ENCODE data around the gene MAS1L. TPM values are rescaled to one million over a fixed set of nuclear protein-coding genes. Genes with fewer than 3 reads are reported as not detected.
A peak's percentile ranks its signal among the peaks of the same experiment; 100 is the strongest.

The MAS1L gene
- total RNA-seq, 1 experiment from 2014 or later = not detected

DNA sequence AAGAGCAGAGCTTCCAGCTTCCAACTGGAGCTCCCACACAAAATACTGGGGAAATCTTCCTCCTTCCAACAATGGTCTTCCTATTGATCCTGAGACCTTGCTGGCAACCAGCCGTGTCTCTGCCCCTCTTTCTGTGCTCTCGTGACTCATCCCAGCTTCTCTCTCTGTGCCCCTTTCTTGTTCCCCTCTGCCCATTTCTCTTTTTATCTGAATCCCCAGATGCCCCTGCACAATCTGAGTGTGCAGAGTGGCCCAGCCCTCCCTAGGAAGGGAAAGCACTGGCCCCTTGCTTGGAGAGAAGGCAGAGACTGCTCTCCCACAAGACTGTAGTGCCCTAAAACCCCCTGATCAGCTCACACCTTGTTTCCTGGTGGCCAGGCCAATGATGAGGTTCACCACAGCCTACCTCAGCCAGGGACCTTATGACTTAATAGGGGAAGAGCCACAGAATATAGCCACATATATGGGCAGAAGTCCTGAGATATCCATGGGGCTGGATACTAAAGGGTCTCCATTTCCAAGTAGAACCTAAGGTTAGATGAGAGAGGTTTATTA is 23.1 kb upstream of the MAS1L start:
- DNase-seq (ENCODE audit: low read depth) = no peak

- DNase-seq (ENCODE audit: low read depth) = no peak
Measured at GRCh38 chr6:29510202-29510601, 22.4 kb upstream of the MAS1L start.

- DNase-seq (ENCODE audit: low read depth) = no peak
Measured at GRCh38 chr6:29509711-29510110, 22.0 kb upstream of the MAS1L start.

DNA sequence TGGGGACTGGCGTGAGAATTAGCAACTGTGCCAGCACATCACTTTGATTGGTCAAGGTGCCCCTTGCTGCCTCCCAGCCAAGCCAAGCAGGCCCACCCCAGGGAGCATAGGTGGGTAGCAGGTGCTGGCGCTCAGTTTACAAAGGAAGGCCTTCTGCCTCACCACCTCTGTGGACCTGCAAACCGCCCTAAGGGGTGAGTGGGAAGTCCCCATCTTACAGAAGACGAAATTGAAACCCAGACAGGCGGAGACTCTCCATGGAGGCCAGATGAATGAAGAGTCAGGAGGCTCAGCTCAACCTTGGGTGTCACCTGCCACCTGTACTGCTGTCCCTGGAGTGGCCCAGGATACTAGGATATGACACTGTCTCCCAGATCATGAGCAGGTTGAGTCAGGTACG is 21.5 kb upstream of the MAS1L start:
- no peak for DNase-seq (ENCODE audit: low read depth)

DNA sequence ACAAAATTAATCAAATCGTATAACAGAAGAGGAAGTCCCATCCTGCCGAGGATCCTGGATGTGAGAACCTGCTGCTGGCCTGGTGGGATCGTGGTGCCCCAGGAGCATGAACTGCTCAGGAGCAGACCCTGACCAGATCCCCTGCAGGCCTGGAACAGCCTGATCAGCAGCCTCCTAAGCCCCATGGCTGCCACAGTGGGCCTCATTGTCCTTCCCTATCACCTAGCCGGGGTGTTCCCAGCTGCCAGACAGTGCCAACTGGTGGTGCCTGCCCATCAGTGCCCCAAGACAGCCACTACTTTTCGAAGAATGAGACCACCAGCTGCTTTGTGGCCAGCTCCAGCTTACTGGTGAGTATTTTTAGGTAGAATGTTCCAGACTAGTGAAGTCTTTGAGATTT is 19.6 kb upstream of the MAS1L start:
- no peak for DNase-seq (ENCODE audit: low read depth)

DNA sequence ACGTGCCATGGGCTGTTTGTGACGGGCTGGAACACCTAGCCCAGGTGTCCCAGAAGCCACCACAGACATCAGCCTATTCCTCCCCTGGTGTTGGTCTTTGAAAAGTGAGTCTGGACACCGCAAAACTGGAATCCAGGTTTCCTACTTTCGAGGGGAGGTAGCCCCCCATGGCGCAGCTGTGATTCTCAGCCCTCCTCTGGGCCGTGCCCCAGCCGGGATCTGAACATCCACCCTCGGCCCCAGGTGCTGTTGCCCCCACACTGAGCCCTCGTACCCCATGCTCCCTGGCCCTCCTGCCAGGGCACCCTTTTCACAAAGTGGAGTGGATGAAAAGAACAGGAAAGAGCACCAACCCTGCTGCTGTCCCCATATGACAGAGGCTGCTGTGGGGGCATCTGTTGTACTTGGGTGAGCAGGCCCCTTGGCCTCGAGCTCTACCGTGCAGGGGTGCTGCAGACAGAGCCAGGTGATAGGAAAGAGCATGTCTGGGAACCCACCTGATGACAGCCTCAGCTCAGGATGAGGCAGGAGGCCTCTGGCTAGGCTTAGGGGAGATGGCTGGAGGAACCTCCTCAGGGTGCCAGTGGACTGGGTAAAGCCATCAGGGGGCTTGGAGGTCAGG is 18.8 kb upstream of the MAS1L start:
- no peak for DNase-seq (ENCODE audit: low read depth)

DNA sequence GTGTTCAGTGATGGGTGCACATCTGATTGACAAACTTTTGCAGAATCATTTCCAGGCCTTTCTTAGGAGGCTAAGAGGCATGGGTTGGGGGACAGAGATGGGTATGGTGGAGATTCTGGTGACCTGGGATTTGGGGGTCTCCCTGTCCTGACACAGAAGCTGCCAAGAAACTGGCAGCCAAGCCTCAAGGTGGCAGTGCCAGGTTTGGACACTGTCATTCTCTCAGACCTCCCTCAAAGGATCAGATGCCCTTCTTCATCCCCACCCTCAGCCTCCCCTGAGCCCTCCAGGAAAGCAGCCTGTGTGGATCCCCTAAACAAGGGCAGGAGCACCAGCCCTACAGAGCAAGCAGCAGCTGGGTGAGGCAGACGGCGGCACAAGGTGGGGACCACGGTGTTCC is 18.1 kb upstream of the MAS1L start:
- no peak for DNase-seq (ENCODE audit: low read depth)

DNA sequence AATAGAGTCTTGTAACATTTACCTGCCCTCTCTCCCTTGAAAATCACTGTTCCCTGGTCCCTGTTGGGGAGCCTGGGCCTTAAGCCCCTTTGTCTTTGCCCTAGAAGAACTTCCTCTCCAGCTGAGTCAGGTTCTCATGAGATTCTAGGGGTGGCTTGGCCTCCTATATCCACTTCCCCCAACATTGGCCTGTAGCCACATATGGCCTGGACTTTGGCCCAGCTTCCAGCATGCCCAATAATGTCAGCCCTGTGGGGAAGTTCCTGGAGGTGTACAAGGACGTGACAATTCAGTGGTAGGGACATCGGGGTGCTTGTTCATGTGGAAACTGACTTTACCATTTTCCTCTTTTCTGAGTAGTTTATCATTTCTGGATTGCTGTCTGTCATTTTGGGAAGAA is 17.2 kb upstream of the MAS1L start:
- no peak for DNase-seq (ENCODE audit: low read depth)

GRCh38 chr6:29502597-29502996 is 14.8 kb upstream of the MAS1L start:
- peak; percentile 17 for DNase-seq (ENCODE audit: low read depth)

DNA sequence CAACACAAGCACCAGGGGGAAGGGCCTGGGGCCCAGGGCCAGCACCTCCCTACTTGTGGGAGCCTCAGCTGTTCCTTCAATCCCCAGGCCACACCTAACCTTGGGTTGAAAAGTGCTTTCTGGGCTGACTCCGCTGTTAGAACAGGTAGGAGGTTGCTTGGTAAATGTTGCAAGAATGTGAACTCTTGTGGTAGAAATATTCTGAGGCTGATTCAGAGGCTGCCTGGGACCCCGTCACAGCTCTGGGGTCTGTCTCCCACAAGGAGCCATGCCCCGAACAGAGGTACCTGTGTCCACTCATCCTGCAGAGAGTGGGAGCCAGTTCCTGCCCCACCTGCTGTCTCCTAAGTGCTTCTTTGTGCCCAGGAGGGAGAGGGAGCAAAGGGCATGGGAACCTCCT is 14.4 kb upstream of the MAS1L start:
- DNase-seq (ENCODE audit: low read depth) = no peak

DNA sequence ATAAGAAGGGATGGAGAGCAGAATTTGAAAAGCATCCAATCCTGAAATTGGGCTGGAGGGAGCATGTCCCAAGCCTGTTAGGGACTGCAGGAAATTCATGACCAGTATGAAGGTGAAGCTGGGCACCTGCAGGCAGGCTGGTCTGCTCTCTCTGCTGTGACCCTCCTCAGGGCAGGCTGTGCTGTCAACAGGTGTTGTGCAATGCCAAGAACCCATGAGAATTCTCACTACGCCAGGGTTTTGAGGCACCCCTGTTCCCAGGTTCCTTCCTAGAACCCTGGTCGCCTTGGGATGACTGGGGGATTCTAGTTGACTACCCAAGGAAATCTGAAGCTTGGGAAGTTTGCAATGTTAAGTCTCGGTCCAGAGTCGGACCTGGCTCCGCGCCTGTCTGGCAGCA is 13.3 kb upstream of the MAS1L start:
- no peak for DNase-seq (ENCODE audit: low read depth)

DNA sequence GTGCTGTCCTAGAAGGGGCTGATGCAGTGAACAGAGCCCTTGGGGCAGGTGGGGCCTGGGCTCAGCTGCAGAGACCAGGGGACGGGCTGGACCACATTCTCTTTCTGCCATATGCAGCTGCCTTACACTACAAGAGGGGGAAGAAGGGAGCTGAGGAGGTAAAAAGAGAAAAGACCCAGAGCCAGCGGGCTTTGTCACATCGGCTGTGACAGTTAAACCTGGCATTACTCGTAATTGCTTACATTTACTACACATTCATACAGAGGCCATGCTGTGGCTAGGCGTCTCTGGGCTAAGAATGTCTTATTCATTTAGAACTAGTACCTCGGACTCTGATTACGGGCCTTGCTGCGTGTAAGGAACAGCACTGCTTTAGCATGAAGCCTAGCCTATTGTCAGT is 12.8 kb upstream of the MAS1L start:
- no peak for DNase-seq (ENCODE audit: low read depth)

DNA sequence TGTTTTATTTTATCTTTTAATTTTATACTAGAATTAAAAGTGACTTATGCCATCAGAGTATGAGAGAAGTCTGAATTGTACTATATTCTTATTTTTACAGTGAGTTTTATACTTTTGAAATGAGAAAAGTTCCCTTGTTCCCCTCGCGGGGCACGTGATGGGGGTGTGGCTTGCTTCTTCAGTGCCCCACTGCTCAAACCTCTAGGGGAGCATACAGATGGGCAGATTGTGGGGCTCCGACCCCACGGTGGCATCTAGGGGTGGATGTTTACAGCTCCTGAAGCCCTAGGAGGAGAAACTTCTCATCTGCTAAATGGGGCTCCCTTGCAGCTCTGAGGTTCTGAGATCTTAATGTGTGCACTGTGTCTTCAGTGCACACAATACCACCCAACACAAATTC is 11.9 kb upstream of the MAS1L start:
- DNase-seq (ENCODE audit: low read depth) = no peak

- DNase-seq (ENCODE audit: low read depth) = no peak
Measured at GRCh38 chr6:29496961-29497360, 9.2 kb upstream of the MAS1L start.

- DNase-seq (ENCODE audit: low read depth) = no peak
Measured at GRCh38 chr6:29495571-29495970, 7.8 kb upstream of the MAS1L start.

DNA sequence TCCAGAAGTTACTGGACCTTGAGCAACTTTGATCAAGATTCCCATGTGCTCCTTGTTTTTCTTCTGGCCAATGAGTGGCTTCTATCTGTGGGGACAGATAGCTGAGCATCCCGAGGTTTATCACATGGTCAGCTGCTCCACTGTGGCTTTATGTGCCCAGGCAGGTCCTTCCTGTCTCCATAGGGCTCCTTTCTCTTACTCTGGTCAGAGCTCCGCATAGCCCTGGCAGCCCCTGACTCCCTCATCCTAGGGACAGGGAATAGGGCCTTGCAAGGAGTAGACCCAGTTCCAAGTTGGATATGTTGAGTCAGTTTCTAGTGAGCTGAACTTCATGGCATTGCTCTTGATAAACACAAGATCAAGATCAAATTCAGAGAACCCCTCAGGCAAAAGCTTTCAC is 6.4 kb upstream of the MAS1L start:
- DNase-seq (ENCODE audit: low read depth) = no peak

- DNase-seq (ENCODE audit: low read depth) = no peak
Measured at GRCh38 chr6:29493261-29493660, 5.5 kb upstream of the MAS1L start.

DNA sequence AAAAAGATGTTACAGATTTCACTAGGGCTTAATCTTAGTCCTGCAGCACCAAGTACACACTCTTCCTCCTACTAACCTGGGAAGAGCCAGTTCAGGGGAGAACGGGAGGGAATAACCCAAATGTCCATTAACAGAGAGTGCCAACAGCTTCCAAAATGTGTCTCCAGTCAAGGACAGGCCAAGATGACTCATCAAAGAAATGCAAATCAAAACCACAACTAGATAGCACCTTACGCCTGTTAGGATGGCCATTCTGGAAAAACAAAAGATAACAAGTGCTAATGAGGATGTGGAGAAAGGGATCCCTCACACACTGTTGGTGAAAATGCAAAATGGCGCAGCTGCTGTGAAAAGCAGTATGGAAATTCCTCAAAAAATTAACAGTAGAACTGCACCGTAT is 3.8 kb upstream of the MAS1L start:
- DNase-seq (ENCODE audit: low read depth) = no peak

GRCh38 chr6:29490552-29490951 is 2.8 kb upstream of the MAS1L start:
- no peak for DNase-seq (ENCODE audit: low read depth)

DNA sequence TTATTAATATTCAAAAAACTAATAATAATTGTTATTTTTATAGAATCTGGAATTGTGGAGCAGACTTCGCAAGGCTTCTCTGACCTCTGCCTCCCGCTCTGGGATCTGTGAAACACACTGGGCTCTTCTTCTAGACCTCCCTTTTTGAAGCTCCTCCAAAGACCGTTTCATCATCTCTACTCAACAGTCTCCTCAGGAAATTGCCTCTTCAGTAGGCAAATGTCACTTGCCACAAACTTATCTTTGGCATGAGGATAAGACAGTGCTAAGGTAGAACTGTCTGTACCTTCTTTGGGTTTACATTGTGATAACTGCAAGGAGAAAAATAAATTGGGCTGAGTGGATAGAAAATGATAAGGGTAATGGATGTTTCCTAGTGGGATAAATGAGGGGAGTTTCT is 2.3 kb upstream of the MAS1L start:
- no peak for DNase-seq (ENCODE audit: low read depth)

GRCh38 chr6:29489286-29489685 is 1.5 kb upstream of the MAS1L start:
- no peak for DNase-seq (ENCODE audit: low read depth)

DNA sequence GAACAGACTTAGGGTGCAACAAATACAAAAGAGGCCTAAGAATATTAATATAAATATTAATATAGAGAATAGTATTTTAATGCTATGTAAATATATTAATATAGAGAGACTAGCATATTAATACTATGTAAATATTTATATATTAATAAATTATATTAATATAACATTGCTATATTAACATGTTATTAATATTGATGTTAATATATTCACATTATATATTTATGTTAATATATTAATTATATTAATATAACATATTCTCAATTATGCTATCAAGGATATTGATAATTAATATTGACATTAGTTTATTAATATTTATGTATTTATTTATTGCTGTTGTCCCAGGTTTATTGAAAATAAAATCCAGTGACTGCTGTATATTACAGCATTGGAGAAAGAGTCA is 1.1 kb upstream of the MAS1L start:
- DNase-seq (ENCODE audit: low read depth) = no peak

- no peak for DNase-seq (ENCODE audit: low read depth)
Measured at GRCh38 chr6:29487131-29487530, 625 bp downstream of the MAS1L start.

DNA sequence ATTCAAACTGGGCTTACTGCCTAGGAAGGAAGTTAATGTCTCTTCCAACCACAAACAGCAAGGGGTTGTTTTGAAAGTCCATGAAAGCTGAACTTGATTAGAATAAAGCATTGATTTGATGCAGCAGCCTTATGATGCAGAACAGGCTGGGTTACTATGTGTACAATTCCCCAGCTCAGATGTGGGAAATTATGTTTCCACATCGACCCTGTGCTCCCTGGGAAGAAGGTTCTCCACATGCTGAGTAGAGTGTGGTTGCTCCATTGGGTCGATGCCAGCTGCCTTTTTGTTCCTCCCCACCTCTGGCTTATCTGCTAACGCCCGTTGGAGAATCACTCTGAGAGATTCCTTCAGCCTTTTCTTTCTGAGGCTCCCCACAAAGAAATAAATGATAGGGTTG is 1.2 kb downstream of the MAS1L start:
- no peak for DNase-seq (ENCODE audit: low read depth)

Measured in LHCN-M2 (cell line).